GM21360 (cell line): ENCODE data around the gene SH2D2A.

Source experiments
- ATAC-seq: cut with Tn5 transposase; IDR thresholded peaks from one replicate; pipeline ENCODE4 v1.9.1; 2021; ENCODE audit warnings: mild to moderate bottlenecking, moderate library complexity; ENCODE audit not compliant: unreplicated experiment

SH2D2A gene

DNA sequence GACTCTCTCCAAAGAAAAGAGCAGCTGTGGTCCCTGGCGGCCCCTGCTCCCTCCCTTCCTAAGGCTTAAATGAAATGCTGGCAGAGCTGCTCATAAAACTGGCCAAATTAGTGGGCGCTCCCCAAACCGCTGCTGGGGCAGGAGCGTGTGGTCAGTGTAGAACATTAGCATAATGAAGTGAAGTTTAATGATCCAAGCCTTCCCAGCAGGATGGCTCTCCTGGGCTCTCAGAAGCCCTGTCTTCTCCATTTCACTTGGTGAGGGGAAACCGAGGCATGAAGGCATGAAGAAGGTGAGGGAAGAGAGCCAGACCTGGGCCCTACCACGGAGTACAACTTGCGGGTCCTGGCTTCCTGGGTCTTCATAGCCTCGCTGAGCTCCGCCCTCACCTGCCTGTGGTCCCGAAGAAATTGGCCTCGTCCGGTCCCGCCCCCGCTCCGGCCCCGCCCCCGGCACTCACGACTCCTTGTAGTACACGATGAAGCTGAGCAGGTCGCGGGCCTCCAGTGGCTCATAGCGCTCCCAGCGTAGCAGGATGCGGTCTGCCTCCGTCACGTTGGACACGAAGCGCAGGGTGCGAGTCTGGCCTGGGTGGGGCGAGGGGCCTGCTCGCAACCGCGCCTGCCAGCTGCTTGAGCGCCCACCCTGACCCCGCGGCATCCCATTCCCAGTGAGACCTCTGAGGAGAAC lies 32.0 kb upstream of the SH2D2A start:
- ATAC-seq: no peak

- no peak for ATAC-seq
These were observed 31.2 kb upstream of the SH2D2A start for GRCh38 chr1:156847591-156848460.

DNA sequence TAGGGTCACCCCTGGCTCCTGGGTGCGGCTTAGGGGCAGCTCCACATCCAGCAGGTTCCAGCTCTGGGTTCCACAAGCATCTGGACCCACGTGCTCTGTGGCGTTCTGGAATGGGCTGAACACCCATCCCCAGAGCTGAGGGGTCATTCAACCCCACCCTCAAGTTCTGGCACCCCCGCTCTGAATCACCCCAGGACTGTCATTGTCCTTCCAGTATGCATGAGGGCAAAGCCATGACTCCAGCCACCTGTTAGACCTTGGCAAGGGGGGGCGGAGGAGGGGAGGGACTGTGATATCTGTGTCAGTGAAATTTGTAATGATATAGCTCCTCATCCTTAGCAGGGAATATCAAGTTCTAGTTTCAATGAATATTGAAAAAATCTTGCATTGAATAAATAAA lies 30.0 kb upstream of the SH2D2A start:
- ATAC-seq: no peak

- ATAC-seq: no peak
These were observed 29.4 kb upstream of the SH2D2A start for GRCh38 chr1:156845953-156846545.

- no peak for ATAC-seq
These were observed 28.7 kb upstream of the SH2D2A start for GRCh38 chr1:156845055-156845952.

GRCh38 chr1:156844638-156845037 lies 28.0 kb upstream of the SH2D2A start:
- no peak for ATAC-seq

DNA sequence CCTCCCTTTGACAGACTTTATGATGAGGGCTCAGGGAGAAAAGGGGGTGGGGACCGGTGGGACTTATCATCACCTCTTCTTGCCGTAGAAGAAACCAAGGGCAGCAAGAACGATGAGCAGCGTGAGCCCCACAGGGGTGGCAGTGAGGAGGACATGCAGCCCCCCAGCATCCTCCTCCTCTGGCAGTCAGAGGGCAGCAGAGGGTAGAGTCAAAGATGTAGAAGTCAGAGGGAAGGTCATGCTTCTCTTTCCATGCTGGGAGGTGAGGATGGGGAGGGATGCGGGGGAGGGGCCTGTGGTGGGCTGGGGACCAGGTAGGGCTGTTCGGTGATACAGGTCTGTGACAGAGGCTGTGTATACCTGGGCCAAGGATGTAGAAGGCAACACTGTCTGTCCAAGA lies 27.5 kb upstream of the SH2D2A start:
- no peak for ATAC-seq

GRCh38 chr1:156842618-156843300 lies 26.1 kb upstream of the SH2D2A start:
- no peak for ATAC-seq

DNA sequence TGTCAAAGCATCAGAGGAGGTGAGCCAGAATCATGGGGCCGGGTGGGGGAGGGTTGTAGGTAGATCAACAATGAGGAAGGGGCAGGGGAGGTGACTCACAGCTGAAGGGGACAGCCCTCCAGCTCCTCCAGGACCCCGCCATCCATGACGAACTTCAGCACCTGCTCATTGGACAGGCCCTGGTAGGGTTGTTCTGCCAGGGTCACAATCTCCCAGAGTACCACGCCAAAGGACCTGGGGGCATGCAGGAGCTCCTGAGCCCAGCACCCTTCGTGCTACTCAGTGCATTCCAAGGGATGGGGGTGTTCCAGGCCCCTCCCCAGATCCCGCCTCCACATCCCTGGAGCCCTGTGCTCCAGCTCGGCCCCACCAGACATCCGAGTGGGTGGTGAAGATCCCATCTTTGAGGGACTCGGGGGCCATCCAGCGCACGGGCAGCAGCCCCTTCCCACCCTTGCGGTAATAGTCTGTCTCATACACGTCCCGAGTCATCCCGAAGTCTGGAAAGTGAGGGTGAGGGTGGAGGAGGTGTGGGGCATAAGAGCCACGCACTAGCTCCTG lies 24.7 kb upstream of the SH2D2A start:
- no peak for ATAC-seq

GRCh38 chr1:156840898-156841279 lies 24.2 kb upstream of the SH2D2A start:
- no peak for ATAC-seq

GRCh38 chr1:156840186-156840897 lies 23.7 kb upstream of the SH2D2A start:
- ATAC-seq: no peak

GRCh38 chr1:156839426-156840109 lies 22.9 kb upstream of the SH2D2A start:
- ATAC-seq: no peak

DNA sequence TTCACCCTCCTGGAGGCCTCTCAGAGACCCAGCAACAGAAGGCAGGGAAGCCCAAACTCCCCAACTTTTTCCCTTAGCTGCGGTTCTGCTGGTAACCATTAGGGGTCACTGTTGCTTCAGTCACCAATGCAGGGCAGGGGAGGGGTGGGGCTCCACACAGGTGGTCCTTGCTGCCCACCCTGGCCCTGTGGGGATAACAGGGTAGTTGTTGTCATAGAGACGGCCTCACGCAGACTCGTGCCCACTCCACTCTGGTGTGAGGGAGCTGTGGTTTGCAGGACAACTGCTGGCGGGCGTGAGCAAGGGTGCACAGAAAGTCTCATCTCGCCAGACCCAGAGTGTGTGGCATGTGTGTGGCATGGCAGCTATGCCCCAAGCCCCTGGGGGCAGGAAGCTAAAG lies 22.3 kb upstream of the SH2D2A start:
- ATAC-seq: no peak

GRCh38 chr1:156836892-156837291 lies 20.2 kb upstream of the SH2D2A start:
- no peak for ATAC-seq

DNA sequence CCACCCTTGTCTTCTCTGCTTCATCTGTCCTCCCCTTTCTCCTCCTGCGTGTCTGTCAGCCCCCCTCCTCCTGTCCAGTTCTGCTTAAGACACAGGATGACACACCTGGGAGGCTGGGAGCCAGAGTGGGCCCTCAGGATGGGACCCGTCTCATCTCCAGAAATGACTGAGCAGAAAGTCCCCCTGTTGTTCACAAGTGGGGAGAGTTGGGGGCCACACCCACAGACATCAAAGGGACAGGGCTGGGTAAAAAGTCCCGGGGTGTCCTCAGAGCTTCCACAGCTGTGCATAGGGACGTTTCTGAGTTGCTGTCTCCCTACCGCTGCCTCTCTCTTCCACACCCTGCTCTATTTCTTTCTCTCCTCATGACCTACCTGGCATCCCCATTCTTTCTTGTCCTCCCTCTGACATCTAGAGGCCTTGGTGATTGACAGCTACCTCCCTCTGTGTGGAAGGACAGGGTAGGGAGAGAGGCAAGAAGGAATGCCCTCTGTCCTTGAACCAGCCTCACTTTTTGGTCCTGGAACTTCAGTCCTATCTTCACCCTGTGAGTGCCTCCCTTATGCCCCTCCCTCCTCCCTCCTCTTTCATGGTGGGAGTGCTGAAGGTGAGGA lies 19.5 kb upstream of the SH2D2A start:
- ATAC-seq: peak; percentile 56

GRCh38 chr1:156834322-156834721 lies 17.7 kb upstream of the SH2D2A start:
- ATAC-seq: no peak

DNA sequence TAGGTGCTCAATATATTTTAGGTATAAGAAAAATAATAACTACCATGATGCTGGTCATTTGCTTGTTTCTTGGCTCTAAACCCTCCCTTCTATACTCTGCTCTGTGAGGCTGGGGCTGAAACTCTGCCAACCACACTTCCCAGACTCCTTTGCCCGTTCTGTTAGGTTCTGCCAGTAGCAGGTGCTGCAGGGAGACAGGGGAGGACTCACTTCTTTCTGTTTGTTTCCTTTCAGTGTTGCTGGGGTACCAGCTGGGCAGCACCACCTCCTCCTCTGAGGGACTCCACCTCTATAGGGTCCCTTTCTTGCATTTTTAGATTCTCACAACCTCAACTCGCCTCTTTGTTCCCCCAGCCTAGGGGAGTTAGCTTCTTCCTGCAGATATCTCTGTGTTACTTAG lies 17.0 kb upstream of the SH2D2A start:
- ATAC-seq: no peak

GRCh38 chr1:156832434-156832833 lies 15.8 kb upstream of the SH2D2A start:
- no peak for ATAC-seq
